ENCODE measurements around the gene CBX6. TPM values are rescaled to one million over a fixed set of nuclear protein-coding genes. Genes with fewer than 3 reads are reported as not detected.

Gene CBX6
- total RNA-seq, 1 experiment from 2014 or later, result 38.1 TPM

GRCh38 chr22:38832005-38832978 lies 39.7 kb downstream of the CBX6 start:
- in situ Hi-C loops (cut with HindIII; ENCODE audit: low pct_unique_long_range_greater_than_20kb, low sequenced_read_pairs), result no loop called here
- DNase-seq (ENCODE audit: low read depth, low spot score), result no peak

DNA sequence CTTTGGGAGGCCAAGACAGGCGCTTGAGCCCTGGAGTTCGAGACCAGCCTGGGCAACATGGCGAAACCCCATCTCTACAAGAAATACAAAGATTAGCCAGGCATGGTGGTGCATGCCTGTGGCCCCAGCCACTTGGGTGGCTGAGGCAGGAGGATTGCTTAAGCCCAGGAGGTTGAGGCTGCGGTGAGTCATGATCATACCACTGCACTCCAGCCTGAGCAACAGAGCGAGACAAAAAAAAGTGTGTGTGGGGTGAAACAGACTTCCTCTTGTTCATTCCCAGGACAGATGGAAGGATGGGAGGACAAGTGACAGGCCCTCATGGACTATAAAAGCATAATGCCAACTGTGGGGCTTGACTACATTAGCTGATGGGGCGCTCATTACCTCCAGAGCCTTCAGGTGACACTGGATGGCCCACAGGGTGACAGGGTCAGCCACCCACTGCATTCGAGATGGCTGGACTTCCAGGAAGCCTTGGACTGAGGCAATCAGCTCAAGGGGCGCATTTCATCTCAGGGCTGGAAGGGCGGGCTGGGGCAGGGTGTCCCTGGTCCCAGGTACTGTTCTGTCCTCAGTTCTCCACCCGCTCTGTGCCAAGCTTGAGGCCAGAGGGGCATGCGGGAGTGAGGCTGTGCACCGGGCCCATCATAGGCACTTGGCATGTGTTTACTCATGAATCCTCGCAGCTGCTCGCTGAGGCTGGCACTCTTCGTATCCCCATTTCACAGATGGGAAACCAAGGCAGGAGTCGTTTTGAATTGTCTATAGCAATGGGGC lies 40.7 kb downstream of the CBX6 start:
- in situ Hi-C loops (cut with HindIII; ENCODE audit: low pct_unique_long_range_greater_than_20kb, low sequenced_read_pairs), result no loop called here
- DNase-seq (ENCODE audit: low read depth, low spot score), result peak; percentile 91

DNA sequence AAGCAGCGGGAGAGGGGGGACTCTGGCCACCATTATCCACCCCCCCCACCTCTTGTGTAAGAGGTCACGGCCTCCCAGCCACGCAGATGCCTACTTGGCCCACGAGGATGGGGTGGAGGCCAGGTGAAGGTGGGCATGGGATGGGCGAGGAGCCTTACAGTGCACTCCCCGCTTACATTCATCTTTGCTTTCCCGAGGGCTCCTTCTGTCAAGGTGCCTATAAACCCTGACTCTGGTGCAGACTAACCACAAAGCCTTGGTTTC lies 41.2 kb downstream of the CBX6 start:
- in situ Hi-C loops (cut with HindIII; ENCODE audit: low pct_unique_long_range_greater_than_20kb, low sequenced_read_pairs), result no loop called here
- no peak for DNase-seq (ENCODE audit: low read depth, low spot score)

DNA sequence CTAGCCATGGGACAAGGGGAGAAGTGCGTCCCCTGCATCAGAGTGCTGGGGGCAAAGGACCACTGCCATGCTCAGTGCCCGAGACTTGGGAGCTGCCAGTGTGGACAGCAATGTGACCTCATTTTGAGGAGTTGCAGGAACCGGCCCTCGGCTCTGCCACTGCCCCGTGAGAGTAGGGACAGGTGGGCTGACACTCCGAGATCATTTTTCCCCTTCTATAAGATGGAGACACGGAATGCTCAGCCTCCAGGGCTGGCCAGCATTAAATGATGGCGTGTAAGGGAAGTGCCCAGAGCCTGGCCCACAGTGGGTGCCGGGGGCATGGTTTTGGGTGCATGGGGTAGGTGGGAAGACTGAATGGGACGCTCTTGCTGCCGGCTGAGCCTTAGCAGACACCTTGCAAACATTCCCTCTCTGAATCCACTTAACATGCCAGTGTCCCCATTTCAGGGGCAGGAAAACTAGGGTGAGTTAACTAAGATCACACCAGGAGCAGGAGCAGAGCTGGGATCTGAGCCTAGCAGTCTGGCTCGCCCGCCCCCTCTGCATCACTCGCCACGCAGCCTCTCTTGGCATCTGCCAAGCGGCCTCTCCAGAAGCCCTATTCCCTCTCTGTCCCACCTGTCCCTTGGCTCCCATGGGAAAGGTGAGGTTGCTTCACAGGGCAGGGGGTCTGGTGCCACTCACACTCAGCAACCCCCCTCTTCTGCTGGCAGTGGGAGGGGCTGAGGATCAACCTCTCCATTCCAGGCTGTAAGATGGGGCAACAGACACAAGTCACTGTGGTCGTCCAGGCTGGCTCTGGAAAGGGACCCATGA lies 41.8 kb downstream of the CBX6 start:
- DNase-seq (ENCODE audit: low read depth, low spot score), result no peak
- in situ Hi-C loops (cut with HindIII; ENCODE audit: low pct_unique_long_range_greater_than_20kb, low sequenced_read_pairs), result no loop called here

DNA sequence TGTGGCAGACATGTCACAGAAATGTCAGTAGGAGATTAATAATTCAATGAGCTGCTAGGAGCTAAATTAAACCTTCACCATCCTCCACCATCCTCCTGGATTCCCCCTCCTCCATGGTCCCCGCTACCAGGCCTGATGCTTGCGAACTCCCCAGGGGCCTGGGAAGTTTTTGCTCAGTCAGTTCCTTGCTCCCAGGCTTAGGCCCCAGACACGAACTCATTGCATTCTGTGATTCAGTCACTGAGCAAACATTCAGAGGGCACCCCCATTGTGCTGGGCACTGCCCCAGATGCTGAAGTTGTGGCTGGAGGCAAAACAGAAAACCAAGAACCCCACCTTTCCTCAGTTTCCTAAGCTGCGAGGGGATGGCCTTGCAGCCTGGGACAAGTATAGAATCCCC lies 42.5 kb downstream of the CBX6 start:
- in situ Hi-C loops (cut with HindIII; ENCODE audit: low pct_unique_long_range_greater_than_20kb, low sequenced_read_pairs), result no loop called here
- DNase-seq (ENCODE audit: low read depth, low spot score), result no peak

GRCh38 chr22:38828616-38829205 lies 43.3 kb downstream of the CBX6 start:
- in situ Hi-C loops (cut with HindIII; ENCODE audit: low pct_unique_long_range_greater_than_20kb, low sequenced_read_pairs), result no loop called here
- no peak for DNase-seq (ENCODE audit: low read depth, low spot score)

DNA sequence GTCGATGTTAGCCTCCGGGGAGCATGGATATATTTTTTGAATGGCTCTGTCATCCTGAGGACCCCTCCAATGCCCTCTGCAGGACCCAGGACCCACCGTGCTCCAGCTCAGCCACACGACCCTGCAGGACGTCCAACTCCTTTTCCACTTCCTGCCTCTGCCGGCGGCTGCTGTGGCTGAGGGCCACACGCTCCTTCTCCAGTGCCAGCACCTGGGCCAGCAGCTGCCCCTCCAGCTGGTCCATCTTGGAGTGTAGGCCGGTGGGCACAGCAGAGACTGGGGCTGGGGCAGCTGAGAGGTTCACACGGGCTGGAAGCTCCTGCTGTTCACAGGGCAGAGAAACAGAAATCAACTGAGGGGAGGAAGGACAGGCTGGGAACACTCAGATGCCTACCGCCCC lies 43.8 kb downstream of the CBX6 start:
- no peak for DNase-seq (ENCODE audit: low read depth, low spot score)
- in situ Hi-C loops (cut with HindIII; ENCODE audit: low pct_unique_long_range_greater_than_20kb, low sequenced_read_pairs), result no loop called here

GRCh38 chr22:38827510-38827909 lies 44.5 kb downstream of the CBX6 start:
- DNase-seq (ENCODE audit: low read depth, low spot score), result no peak
- in situ Hi-C loops (cut with HindIII; ENCODE audit: low pct_unique_long_range_greater_than_20kb, low sequenced_read_pairs), result no loop called here

GRCh38 chr22:38826801-38827200 lies 45.2 kb downstream of the CBX6 start:
- no peak for DNase-seq (ENCODE audit: low read depth, low spot score)
- in situ Hi-C loops (cut with HindIII; ENCODE audit: low pct_unique_long_range_greater_than_20kb, low sequenced_read_pairs), result no loop called here

- in situ Hi-C loops (cut with HindIII; ENCODE audit: low pct_unique_long_range_greater_than_20kb, low sequenced_read_pairs), result no loop called here
- no peak for DNase-seq (ENCODE audit: low read depth, low spot score)
Measured at GRCh38 chr22:38826386-38826785, 45.6 kb downstream of the CBX6 start.

GRCh38 chr22:38824585-38824984 lies 47.4 kb downstream of the CBX6 start:
- in situ Hi-C loops (cut with HindIII; ENCODE audit: low pct_unique_long_range_greater_than_20kb, low sequenced_read_pairs), result no loop called here
- peak; percentile 86 for DNase-seq (ENCODE audit: low read depth, low spot score)

DNA sequence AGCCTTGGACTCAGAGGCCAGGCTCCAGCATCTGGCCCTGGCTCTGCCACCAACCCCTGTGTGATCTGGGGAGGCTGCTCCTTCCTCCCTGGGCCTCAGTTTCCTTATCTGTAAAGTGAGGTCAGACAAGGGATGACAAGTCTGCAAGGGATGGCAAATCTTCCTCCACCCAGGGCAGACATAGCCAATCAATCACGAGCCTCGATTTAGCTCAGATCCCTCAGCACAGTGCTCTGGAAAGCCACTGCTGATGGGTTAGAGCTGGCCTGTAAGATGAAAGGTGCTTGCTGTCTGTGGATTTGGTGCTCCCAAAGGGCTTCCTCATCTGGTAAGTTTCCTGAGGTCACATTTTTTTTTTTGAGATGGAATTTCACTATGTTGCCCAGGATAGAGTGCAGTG lies 48.4 kb downstream of the CBX6 start:
- DNase-seq (ENCODE audit: low read depth, low spot score), result no peak
- in situ Hi-C loops (cut with HindIII; ENCODE audit: low pct_unique_long_range_greater_than_20kb, low sequenced_read_pairs), result no loop called here

GRCh38 chr22:38823076-38823475 lies 48.9 kb downstream of the CBX6 start:
- DNase-seq (ENCODE audit: low read depth, low spot score), result no peak
- in situ Hi-C loops (cut with HindIII; ENCODE audit: low pct_unique_long_range_greater_than_20kb, low sequenced_read_pairs), result no loop called here

DNA sequence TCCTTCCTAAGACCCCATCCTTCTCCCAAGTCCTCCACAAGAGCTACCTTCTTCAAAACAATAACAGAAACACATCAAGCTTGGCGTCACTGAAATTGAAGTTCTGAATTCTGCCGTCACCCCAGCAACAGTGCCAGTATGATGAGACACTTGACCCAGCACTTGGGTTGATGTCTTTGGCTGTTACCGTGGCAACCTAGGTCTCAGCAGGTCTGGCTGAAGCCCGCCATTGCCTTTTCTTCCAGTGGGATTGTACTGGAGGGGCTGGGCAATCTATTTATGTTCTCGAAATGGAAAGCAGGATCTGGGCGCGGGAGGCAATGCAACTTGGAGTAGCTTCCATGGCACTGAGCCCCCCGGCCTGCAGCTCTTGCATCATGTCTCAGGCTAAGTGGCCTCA lies 52.0 kb downstream of the CBX6 start:
- in situ Hi-C loops (cut with HindIII; ENCODE audit: low pct_unique_long_range_greater_than_20kb, low sequenced_read_pairs), result no loop called here

GRCh38 chr22:38819387-38819940 lies 52.6 kb downstream of the CBX6 start:
- in situ Hi-C loops (cut with HindIII; ENCODE audit: low pct_unique_long_range_greater_than_20kb, low sequenced_read_pairs), result no loop called here
- no peak for DNase-seq (ENCODE audit: low read depth, low spot score)

More for the DNA sequence above, 52.0 kb downstream of the CBX6 start:
- DNase-seq (ENCODE audit: low read depth, low spot score), result no peak

- in situ Hi-C loops (cut with HindIII; ENCODE audit: low pct_unique_long_range_greater_than_20kb, low sequenced_read_pairs), result no loop called here
- no peak for DNase-seq (ENCODE audit: low read depth, low spot score)
Measured at GRCh38 chr22:38817196-38817595, 54.8 kb downstream of the CBX6 start.

DNA sequence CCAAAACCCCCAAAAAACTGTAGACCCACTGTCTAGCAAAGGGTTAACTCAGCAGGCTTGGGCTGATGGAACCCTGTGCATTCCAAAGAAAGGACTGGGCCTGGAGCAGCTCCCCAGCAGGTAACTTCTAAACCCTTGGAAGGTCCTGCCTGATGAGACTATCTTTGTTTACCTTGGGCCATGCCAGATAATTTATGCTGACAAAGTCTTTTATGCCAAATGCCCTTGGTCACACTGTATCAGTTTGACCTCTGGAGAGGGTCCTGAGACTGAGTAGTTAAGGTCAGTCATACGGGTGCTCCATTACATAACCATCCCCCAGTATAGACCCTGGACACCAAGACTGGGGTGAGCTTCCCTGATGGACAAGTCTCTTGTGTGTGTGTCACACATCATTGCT lies 56.2 kb downstream of the CBX6 start:
- no peak for DNase-seq (ENCODE audit: low read depth, low spot score)
- in situ Hi-C loops (cut with HindIII; ENCODE audit: low pct_unique_long_range_greater_than_20kb, low sequenced_read_pairs), result no loop called here

All from SK-MEL-5 (cell line).